Endothelial cell (in vitro differentiated cells): ENCODE data around the gene CRYBG1. TPM values are rescaled to one million over a fixed set of nuclear protein-coding genes. Genes with fewer than 3 reads are reported as not detected.

Experiments
- DNase-seq: peaks from one replicate; pipeline ENCODE4 v3.0.0; 2021; ENCODE audit warnings: low spot score
- H3K27ac Mint-ChIP-seq: one replicate; pipeline ENCODE4 v1.8.0; 2021; ENCODE audit warnings: mixed read lengths, inconsistent platforms; ENCODE audit not compliant: unreplicated experiment
- H3K27me3 Mint-ChIP-seq: one replicate; pipeline ENCODE4 v1.8.0; 2021; ENCODE audit warnings: mild to moderate bottlenecking, moderate library complexity, mixed read lengths, inconsistent platforms; ENCODE audit not compliant: unreplicated experiment
- H3K36me3 Mint-ChIP-seq: one replicate; pipeline ENCODE4 v1.8.0; 2021; ENCODE audit warnings: mild to moderate bottlenecking, low read depth, mixed read lengths, inconsistent platforms; ENCODE audit not compliant: unreplicated experiment
- H3K4me1 Mint-ChIP-seq: one replicate; pipeline ENCODE4 v1.8.0; 2021; ENCODE audit warnings: mild to moderate bottlenecking, mixed read lengths, inconsistent platforms; ENCODE audit not compliant: unreplicated experiment
- H3K4me3 Mint-ChIP-seq: one replicate; pipeline ENCODE4 v1.8.0; 2021; ENCODE audit warnings: mild to moderate bottlenecking, mixed read lengths, inconsistent platforms; ENCODE audit not compliant: unreplicated experiment
- H3K9me3 Mint-ChIP-seq: one replicate; pipeline ENCODE4 v1.8.0; 2021; ENCODE audit warnings: mixed read lengths, inconsistent platforms; ENCODE audit not compliant: unreplicated experiment
- total RNA-seq: library from RNA; stranded (reverse); fragmentation: NEBNext Ultra II Directional; extraction: Animal tissue kit (Norgen Biotek cat#: 25700); gene quantifications from one replicate; pipeline ENCODE4 v1.2.1, GENCODE V29; 2021; ENCODE audit not compliant: unreplicated experiment
- TF ChIP-seq, protein P1 (sequence below): fragments of 200-600 bp; sonication (generic); IDR thresholded peaks from one replicate; pipeline ENCODE4 v1.5.0; 2021; ENCODE audit warnings: antibody characterized with exemption; ENCODE audit not compliant: unreplicated experiment

CRYBG1 gene
- total RNA-seq, 1 donor from 2014 or later: 0.08 TPM

DNA sequence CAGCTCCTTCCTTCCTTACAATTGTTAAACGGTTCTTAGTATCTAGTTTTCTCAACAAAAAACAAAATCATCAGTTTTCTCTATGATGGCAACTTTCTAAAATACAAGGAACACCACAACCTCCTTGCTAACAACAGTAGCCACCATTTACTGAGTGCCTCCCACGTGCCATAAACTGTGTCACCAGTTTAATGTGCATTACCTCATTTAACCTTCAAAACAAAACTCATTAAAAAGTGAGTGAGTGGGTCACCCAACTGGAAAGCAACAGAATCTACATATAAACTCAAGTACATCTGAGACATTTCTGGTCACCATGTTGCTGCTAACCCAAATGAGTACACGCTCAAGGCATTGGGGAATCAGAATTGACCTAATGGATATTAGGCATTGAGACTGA lies 257.8 kb downstream of the CRYBG1 start:
- H3K36me3 Mint-ChIP-seq: peaks cover 10% of the 10 kb centered on the region
- H3K27me3 Mint-ChIP-seq: no peaks in the 10 kb centered on the region
- H3K27ac Mint-ChIP-seq: no peak overlapping the region
- no peak overlapping the region for H3K4me3 Mint-ChIP-seq
- DNase-seq: no peak
- peaks cover 14% of the 10 kb centered on the region for H3K4me1 Mint-ChIP-seq
- no peaks in the 10 kb centered on the region for H3K9me3 Mint-ChIP-seq
- TF ChIP-seq, protein P1, sequence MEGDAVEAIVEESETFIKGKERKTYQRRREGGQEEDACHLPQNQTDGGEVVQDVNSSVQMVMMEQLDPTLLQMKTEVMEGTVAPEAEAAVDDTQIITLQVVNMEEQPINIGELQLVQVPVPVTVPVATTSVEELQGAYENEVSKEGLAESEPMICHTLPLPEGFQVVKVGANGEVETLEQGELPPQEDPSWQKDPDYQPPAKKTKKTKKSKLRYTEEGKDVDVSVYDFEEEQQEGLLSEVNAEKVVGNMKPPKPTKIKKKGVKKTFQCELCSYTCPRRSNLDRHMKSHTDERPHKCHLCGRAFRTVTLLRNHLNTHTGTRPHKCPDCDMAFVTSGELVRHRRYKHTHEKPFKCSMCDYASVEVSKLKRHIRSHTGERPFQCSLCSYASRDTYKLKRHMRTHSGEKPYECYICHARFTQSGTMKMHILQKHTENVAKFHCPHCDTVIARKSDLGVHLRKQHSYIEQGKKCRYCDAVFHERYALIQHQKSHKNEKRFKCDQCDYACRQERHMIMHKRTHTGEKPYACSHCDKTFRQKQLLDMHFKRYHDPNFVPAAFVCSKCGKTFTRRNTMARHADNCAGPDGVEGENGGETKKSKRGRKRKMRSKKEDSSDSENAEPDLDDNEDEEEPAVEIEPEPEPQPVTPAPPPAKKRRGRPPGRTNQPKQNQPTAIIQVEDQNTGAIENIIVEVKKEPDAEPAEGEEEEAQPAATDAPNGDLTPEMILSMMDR: no peak

DNA sequence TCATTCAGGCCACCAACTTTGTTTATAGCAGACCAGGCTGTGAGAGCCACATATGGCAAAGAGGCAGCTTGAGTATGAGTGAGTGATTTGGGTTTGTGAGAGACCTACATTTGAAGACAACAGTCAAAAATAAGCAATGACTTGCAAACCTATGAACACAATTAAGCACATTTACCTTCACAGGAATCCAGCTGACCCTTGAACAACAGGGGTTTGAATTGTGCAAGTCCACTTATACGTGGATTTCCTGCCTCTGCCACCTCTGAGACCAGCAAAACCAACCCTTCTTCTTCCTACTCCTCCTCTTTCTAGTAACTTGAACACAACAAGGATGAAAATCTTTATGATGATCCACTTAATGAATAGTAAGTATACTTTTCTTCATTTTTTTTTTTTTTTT lies 258.7 kb downstream of the CRYBG1 start:
- Mint-ChIP-seq H3K9me3 (no peaks in the 10 kb centered on the region), H3K27ac (no peak overlapping the region)

DNA sequence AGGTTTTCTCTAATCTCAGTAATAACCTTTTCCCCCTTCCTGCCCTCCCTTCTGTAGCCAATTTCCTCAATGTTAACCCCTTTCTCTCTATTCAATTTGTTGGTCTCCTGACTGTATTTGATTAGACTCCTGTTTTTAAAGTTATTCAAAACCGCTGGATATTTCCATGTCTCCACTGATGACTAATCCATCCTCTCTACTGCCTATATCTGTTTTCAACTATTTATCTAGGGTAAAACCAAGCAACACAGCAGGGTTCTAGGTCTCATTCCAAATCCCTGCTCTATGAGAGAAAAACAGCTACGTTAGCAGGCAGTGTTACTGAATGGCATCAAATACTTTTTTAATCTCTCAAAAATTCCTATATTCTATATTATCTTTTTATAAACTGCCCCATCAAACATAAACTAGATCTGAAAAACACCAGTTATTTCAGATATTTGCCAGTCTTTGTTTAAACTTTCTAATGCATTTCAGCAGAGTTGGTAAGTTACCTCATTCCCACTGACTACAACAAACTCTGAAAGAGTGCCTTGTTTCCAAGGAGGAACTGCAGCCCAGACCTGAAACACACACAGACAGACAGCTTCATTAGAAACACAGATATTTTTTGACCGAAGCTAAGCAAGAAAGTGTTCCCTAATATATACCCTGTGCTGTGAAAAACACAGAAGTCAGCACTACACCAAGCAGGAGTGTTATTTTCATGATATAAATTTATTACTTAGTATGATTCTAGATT lies 260.6 kb downstream of the CRYBG1 start:
- no peaks in the 10 kb centered on the region for H3K9me3 Mint-ChIP-seq
- TF ChIP-seq, protein P1: no peak
- H3K36me3 Mint-ChIP-seq: peaks cover 10% of the 10 kb centered on the region
- no peak overlapping the region for H3K4me3 Mint-ChIP-seq
- peaks cover 14% of the 10 kb centered on the region for H3K4me1 Mint-ChIP-seq
- no peak for DNase-seq
- no peaks in the 10 kb centered on the region for H3K27me3 Mint-ChIP-seq
- no peak overlapping the region for H3K27ac Mint-ChIP-seq

More for the DNA sequence above, 258.7 kb downstream of the CRYBG1 start:
- Mint-ChIP-seq H3K36me3 (peaks cover 10% of the 10 kb centered on the region), H3K4me3 (no peak overlapping the region), H3K4me1 (peaks cover 14% of the 10 kb centered on the region), H3K27me3 (no peaks in the 10 kb centered on the region)
- DNase-seq: no peak
- TF ChIP-seq, protein P1: no peak

Other genes with a start within 250 kb of the CRYBG1 start
- gene ATG5, start 35.0 kb upstream of the CRYBG1 start, total RNA-seq: 27.5 TPM